Trophoblast cell (in vitro differentiated cells and primary cell): ENCODE results near the gene RCOR1.

ENCODE experiments used
- DNase-seq, 2 donors: peaks; one replicate each; pipeline ENCODE4 v3.0.0-alpha.2; 2016
- H2AFZ ChIP-seq: 2 replicates; pipeline ENCODE4 v1.6.1; 2013; ENCODE audit warnings: low read length, moderate library complexity, mild to moderate bottlenecking; ENCODE audit not compliant: insufficient read depth, poor library complexity
- H2AK5ac ChIP-seq: 2 replicates; pipeline ENCODE4 v1.6.1; 2013; ENCODE audit warnings: mild to moderate bottlenecking, low read length
- H2BK120ac ChIP-seq: 2 replicates; pipeline ENCODE4 v1.6.1; 2013; ENCODE audit warnings: low read length, mild to moderate bottlenecking, moderate library complexity; ENCODE audit not compliant: insufficient read depth, poor library complexity
- H2BK12ac ChIP-seq: 2 replicates; pipeline ENCODE4 v1.6.1; 2013; ENCODE audit warnings: mild to moderate bottlenecking, low read length, moderate library complexity
- H2BK5ac ChIP-seq: 2 replicates; pipeline ENCODE4 v1.6.1; 2013; ENCODE audit warnings: low read length, low read depth, moderate library complexity, mild to moderate bottlenecking; ENCODE audit not compliant: poor library complexity
- H3K14ac ChIP-seq: 2 replicates; pipeline ENCODE4 v1.6.1; 2013; ENCODE audit warnings: mild to moderate bottlenecking, low read length
- H3K18ac ChIP-seq: 2 replicates; pipeline ENCODE4 v1.6.1; 2013; ENCODE audit warnings: mild to moderate bottlenecking, low read length
- H3K23ac ChIP-seq: 2 replicates; pipeline ENCODE4 v1.6.1; 2013; ENCODE audit warnings: low read length
- H3K27ac ChIP-seq: 2 replicates; pipeline ENCODE4 v1.5.1; 2013; ENCODE audit warnings: low read depth, mild to moderate bottlenecking, inconsistent platforms, low read length, moderate library complexity
- H3K27me3 ChIP-seq: 2 replicates; pipeline ENCODE4 v1.6.1; 2013; ENCODE audit warnings: inconsistent platforms, mild to moderate bottlenecking, low read length, moderate library complexity; ENCODE audit not compliant: insufficient read depth
- H3K36me3 ChIP-seq, 2 experiments: 1 replicate in 1 of 2; 2 replicates in 1 of 2; pipeline ENCODE4 v1.6.1; 2013; ENCODE audit warnings: low read length in 2 of 2, mild to moderate bottlenecking in 2 of 2, moderate library complexity in 1 of 2; ENCODE audit not compliant: insufficient read depth in 2 of 2, control insufficient read depth in 1 of 2
- H3K4ac ChIP-seq: 2 replicates; pipeline ENCODE4 v1.6.1; 2013; ENCODE audit warnings: low read depth, mild to moderate bottlenecking, low read length, moderate library complexity
- H3K4me1 ChIP-seq, 2 experiments: 1 replicate in 1 of 2; 2 replicates in 1 of 2; pipeline ENCODE4 v1.6.1; 2013; ENCODE audit warnings: low read length in 2 of 2, mild to moderate bottlenecking in 2 of 2, moderate library complexity in 1 of 2; ENCODE audit not compliant: insufficient read depth in 2 of 2, control insufficient read depth in 1 of 2
- H3K4me2 ChIP-seq: 2 replicates; pipeline ENCODE4 v1.6.1; 2013; ENCODE audit warnings: inconsistent platforms, mild to moderate bottlenecking, low read length, moderate library complexity
- H3K4me3 ChIP-seq: 2 replicates; pipeline ENCODE4 v1.5.1; 2013; ENCODE audit warnings: mild to moderate bottlenecking, low read depth, low read length, inconsistent platforms
- H3K79me1 ChIP-seq: one replicate; pipeline ENCODE4 v1.6.1; 2013; ENCODE audit warnings: low read length
- H3K79me2 ChIP-seq: 2 replicates; pipeline ENCODE4 v1.6.1; 2013; ENCODE audit warnings: low read length, mild to moderate bottlenecking; ENCODE audit not compliant: control insufficient read depth, insufficient read depth, poor library complexity
- H3K9ac ChIP-seq: 2 replicates; pipeline ENCODE4 v1.6.1; 2013; ENCODE audit warnings: mild to moderate bottlenecking, low read length
- H3K9me3 ChIP-seq: 2 replicates; pipeline ENCODE4 v1.6.1; 2013; ENCODE audit warnings: low read depth, mild to moderate bottlenecking, control low read depth, inconsistent platforms, low read length; ENCODE audit not compliant: insufficient read depth
- H4K12ac ChIP-seq: 2 replicates; pipeline ENCODE4 v1.6.1; 2013; ENCODE audit warnings: low read depth, mild to moderate bottlenecking, low read length, moderate library complexity
- H4K8ac ChIP-seq: 2 replicates; pipeline ENCODE4 v1.6.1; 2013; ENCODE audit warnings: low read depth, mild to moderate bottlenecking, low read length, moderate library complexity
- H4K91ac ChIP-seq: one replicate; pipeline ENCODE4 v1.6.1; 2013; ENCODE audit warnings: low read depth, mild to moderate bottlenecking, low read length, moderate library complexity
- WGBS: extraction: QIAGEN DNeasy Blood & Tissue Kit; methylation state at CpG from one replicate; pipeline ENCODE4 v1.1.7; 2013; ENCODE audit warnings: missing lambda C conversion rate; ENCODE audit not compliant: insufficient read length, insufficient coverage; ENCODE audit errors: extremely low coverage; 5-methylcytosine and 5-hydroxymethylcytosine counted together

Gene RCOR1

GRCh38 chr14:102672410-102672960 is 80.0 kb downstream of the RCOR1 start:
- H3K36me3 ChIP-seq, result peaks cover 0 to 4% of the 10 kb centered on the region in 2 experiments

GRCh38 chr14:102675396-102675795 is 82.9 kb downstream of the RCOR1 start:
- no peak overlapping the region for H2BK5ac ChIP-seq
- no peaks in the 10 kb centered on the region for H3K79me1 ChIP-seq
- H4K8ac ChIP-seq, result no peak overlapping the region
- no peak overlapping the region for H3K9ac ChIP-seq
- peaks cover 8% of the 10 kb centered on the region for H3K79me2 ChIP-seq
- H3K27ac ChIP-seq, result no peak overlapping the region
- no peak overlapping the region for H3K14ac ChIP-seq
- H2BK120ac ChIP-seq, result no peak overlapping the region
- H3K9me3 ChIP-seq, result no peaks in the 10 kb centered on the region
- no peak overlapping the region for H4K91ac ChIP-seq
- H2BK12ac ChIP-seq, result no peak overlapping the region
- peak in 1 of 2 donors; percentile 25 for DNase-seq
- no peaks in the 10 kb centered on the region for H3K27me3 ChIP-seq
- WGBS, result no CpG with 5 or more reads among the region's 3 CpGs
- H2AK5ac ChIP-seq, result no peak overlapping the region
- no peak overlapping the region for H3K4me3 ChIP-seq
- H2AFZ ChIP-seq, result no peak overlapping the region
- H3K23ac ChIP-seq, result no peak overlapping the region
- no peak overlapping the region for H4K12ac ChIP-seq
- no peak overlapping the region for H3K18ac ChIP-seq
- no peaks in the 10 kb centered on the region for H3K4me1 ChIP-seq
- no peak overlapping the region for H3K4me2 ChIP-seq
- peak overlapping the region; percentile 91 for H3K4ac ChIP-seq
- H3K36me3 ChIP-seq, result peaks cover 0 to 4% of the 10 kb centered on the region in 2 experiments

More at GRCh38 chr14:102672410-102672960, 80.0 kb downstream of the RCOR1 start:
- no peak overlapping the region for H2BK12ac ChIP-seq
- H3K23ac ChIP-seq, result no peak overlapping the region
- H4K12ac ChIP-seq, result no peak overlapping the region
- no peak overlapping the region for H2BK120ac ChIP-seq
- no peak overlapping the region for H2AFZ ChIP-seq
- no peak overlapping the region for H3K4me3 ChIP-seq
- peaks cover 7% of the 10 kb centered on the region for H3K79me2 ChIP-seq
- H3K9me3 ChIP-seq, result no peaks in the 10 kb centered on the region
- H4K8ac ChIP-seq, result no peak overlapping the region
- H3K9ac ChIP-seq, result no peak overlapping the region
- no peak overlapping the region for H3K14ac ChIP-seq
- H3K4me1 ChIP-seq, result no peaks in the 10 kb centered on the region
- WGBS, result no CpG with 5 or more reads among the region's 5 CpGs
- H4K91ac ChIP-seq, result no peak overlapping the region
- no peak overlapping the region for H2AK5ac ChIP-seq
- no peak for DNase-seq
- H3K79me1 ChIP-seq, result no peaks in the 10 kb centered on the region
- no peak overlapping the region for H3K18ac ChIP-seq
- H3K27ac ChIP-seq, result no peak overlapping the region
- no peak overlapping the region for H3K4ac ChIP-seq
- H3K4me2 ChIP-seq, result no peak overlapping the region
- no peak overlapping the region for H2BK5ac ChIP-seq
- H3K27me3 ChIP-seq, result no peaks in the 10 kb centered on the region

- no peak overlapping the region for H3K9ac ChIP-seq
- H3K9me3 ChIP-seq, result no peaks in the 10 kb centered on the region
- H4K12ac ChIP-seq, result no peak overlapping the region
- no peak overlapping the region for H3K23ac ChIP-seq
- H2BK5ac ChIP-seq, result no peak overlapping the region
- no peak overlapping the region for H2BK12ac ChIP-seq
- H4K8ac ChIP-seq, result no peak overlapping the region
- WGBS, result no CpG with 5 or more reads among the region's 2 CpGs
- H3K79me2 ChIP-seq, result peaks cover 4% of the 10 kb centered on the region
- DNase-seq, result no peak
- no peaks in the 10 kb centered on the region for H3K27me3 ChIP-seq
- no peaks in the 10 kb centered on the region for H3K4me1 ChIP-seq
- peak overlapping the region; percentile 14 for H3K4ac ChIP-seq
- H3K36me3 ChIP-seq, result peaks cover 8% of the 10 kb centered on the region in 2 experiments
- H3K4me3 ChIP-seq, result no peak overlapping the region
- no peak overlapping the region for H3K18ac ChIP-seq
- H3K27ac ChIP-seq, result no peak overlapping the region
- no peak overlapping the region for H4K91ac ChIP-seq
- no peak overlapping the region for H2BK120ac ChIP-seq
- H3K4me2 ChIP-seq, result no peak overlapping the region
- H3K79me1 ChIP-seq, result no peaks in the 10 kb centered on the region
- no peak overlapping the region for H2AK5ac ChIP-seq
- no peak overlapping the region for H3K14ac ChIP-seq
- no peak overlapping the region for H2AFZ ChIP-seq
Observed at GRCh38 chr14:102678394-102678793, 85.9 kb downstream of the RCOR1 start.

- no peak overlapping the region for H3K14ac ChIP-seq
- H2BK120ac ChIP-seq, result no peak overlapping the region
- peak overlapping the region; percentile 77 for H3K4ac ChIP-seq
- no peak overlapping the region for H2AFZ ChIP-seq
- peaks cover 11 to 20% of the 10 kb centered on the region in 2 experiments for H3K36me3 ChIP-seq
- H3K4me1 ChIP-seq, result no peaks in the 10 kb centered on the region
- H4K91ac ChIP-seq, result no peak overlapping the region
- H3K18ac ChIP-seq, result peak overlapping the region; percentile 40
- WGBS, result no CpG with 5 or more reads among the region's 45 CpGs
- H4K8ac ChIP-seq, result no peak overlapping the region
- H3K4me3 ChIP-seq, result no peak overlapping the region
- no peak overlapping the region for H2BK5ac ChIP-seq
- H3K23ac ChIP-seq, result no peak overlapping the region
- H3K79me2 ChIP-seq, result peaks cover 6% of the 10 kb centered on the region
- DNase-seq, result no peak
- no peaks in the 10 kb centered on the region for H3K27me3 ChIP-seq
- H3K27ac ChIP-seq, result no peak overlapping the region
- H3K9ac ChIP-seq, result no peak overlapping the region
- no peak overlapping the region for H2BK12ac ChIP-seq
- peak overlapping the region; percentile 36 for H4K12ac ChIP-seq
- H3K9me3 ChIP-seq, result no peaks in the 10 kb centered on the region
- no peak overlapping the region for H2AK5ac ChIP-seq
- no peak overlapping the region for H3K4me2 ChIP-seq
- no peaks in the 10 kb centered on the region for H3K79me1 ChIP-seq
Observed at GRCh38 chr14:102683399-102684297, 91.2 kb downstream of the RCOR1 start.
